Tibial nerve (tissue), 3 donors: Measurements from ENCODE around the gene MPP4.

Experiments
- POLR2A ChIP-seq, 2 donors: fragments of 450-650 bp; IDR thresholded peaks; one replicate each; pipeline ENCODE4 v1.6.1; 2017; ENCODE audit warnings: antibody characterized with exemption in 2 of 2, mild to moderate bottlenecking in 2 of 2, moderate library complexity in 2 of 2
- TF ChIP-seq, protein P1 (sequence below), 5 experiments: fragments of 200-600 bp in 3 of 5; fragments of 450-650 bp in 2 of 5; sonication (generic) in 3 of 5; IDR thresholded peaks; one replicate each; pipeline ENCODE4 v1.5.1; 2016 to 2019; ENCODE audit warnings: antibody characterized with exemption in 5 of 5, mild to moderate bottlenecking in 3 of 5, moderate library complexity in 2 of 5

DNA sequence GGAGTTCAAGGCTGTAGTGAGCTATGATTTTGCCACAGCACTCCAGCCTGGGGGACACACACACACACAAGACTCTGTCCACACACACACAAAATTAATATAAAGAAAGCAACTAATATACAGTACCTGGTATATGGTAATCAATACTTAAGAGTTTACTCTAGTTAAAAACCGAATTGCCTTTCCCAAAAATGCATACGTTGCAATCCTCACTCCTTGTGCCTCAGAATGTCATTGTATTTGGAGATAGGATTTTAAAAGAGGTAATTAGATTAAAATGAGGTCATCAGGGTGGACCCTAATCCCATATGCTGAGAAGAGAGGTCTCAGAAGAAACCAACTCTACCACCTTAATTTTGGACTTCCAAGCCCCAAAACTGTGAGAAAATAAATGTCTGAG lies 90.9 kb downstream of the MPP4 start:
- TF ChIP-seq, protein P1, sequence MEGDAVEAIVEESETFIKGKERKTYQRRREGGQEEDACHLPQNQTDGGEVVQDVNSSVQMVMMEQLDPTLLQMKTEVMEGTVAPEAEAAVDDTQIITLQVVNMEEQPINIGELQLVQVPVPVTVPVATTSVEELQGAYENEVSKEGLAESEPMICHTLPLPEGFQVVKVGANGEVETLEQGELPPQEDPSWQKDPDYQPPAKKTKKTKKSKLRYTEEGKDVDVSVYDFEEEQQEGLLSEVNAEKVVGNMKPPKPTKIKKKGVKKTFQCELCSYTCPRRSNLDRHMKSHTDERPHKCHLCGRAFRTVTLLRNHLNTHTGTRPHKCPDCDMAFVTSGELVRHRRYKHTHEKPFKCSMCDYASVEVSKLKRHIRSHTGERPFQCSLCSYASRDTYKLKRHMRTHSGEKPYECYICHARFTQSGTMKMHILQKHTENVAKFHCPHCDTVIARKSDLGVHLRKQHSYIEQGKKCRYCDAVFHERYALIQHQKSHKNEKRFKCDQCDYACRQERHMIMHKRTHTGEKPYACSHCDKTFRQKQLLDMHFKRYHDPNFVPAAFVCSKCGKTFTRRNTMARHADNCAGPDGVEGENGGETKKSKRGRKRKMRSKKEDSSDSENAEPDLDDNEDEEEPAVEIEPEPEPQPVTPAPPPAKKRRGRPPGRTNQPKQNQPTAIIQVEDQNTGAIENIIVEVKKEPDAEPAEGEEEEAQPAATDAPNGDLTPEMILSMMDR (IDR thresholded peaks at IDR 0.05), result no peak
- TF ChIP-seq POLR2A (IDR thresholded peaks at IDR 0.05), result no peak
